K562 (cell line): Measurements from ENCODE around the gene FBLN7. TPM values are rescaled to one million over a fixed set of nuclear protein-coding genes. Genes with fewer than 3 reads are reported as not detected.

ENCODE experiments used
- ATAC-seq: fragments of 200-7000 bp; cut with Tn5 transposase; 3 replicates; pipeline ENCODE4 v1.9.1; 2020; ENCODE audit warnings: moderate library complexity
- BruUV-seq: library from RNA; stranded (reverse); fragments of 400-500 nt; replicated peaks from 2 replicates; lab custom pipeline; 2021; lab: Mats Ljungman, UMichigan
- CTCF ChIA-PET: fragments of 300-600 bp; formaldehyde crosslinking; extraction: SDS; loops from one replicate; lab custom pipeline; 2021; ENCODE audit warnings: low intra/inter-chr PET ratio; lab: Yijun Ruan, JAX
- POLR2A ChIA-PET: fragments of 300-600, 350-650 bp; sonication (Branson Sonifier 250); formaldehyde crosslinking; extraction: SDS; loops from one replicate; lab custom pipeline; 2021; ENCODE audit warnings: antibody characterized with exemption, inconsistent platforms; lab: Yijun Ruan, JAX
- DNase-seq, 4 experiments: peaks; one replicate each; pipeline versions ENCODE4 v3.0.0 to v3.0.0-alpha.2; 2011 to 2018; ENCODE audit warnings: low spot score in 3 of 4, mixed read lengths in 3 of 4; ENCODE audit errors: extremely low read depth in 1 of 4
- FAIRE-seq: peaks from 2 replicates; lab custom pipeline; 2011; peaks lifted over from hg19 to GRCh38; lab: Jason Lieb, UNC
- H2AFZ ChIP-seq: 2 replicates; pipeline ENCODE4 v1.6.0; 2011; ENCODE audit warnings: low read depth, low read length, control low read depth, inconsistent platforms
- H3K27ac ChIP-seq: fragments of 200-600 bp; 3 replicates; pipeline ENCODE4 v1.8.0; 2011; ENCODE audit warnings: low read depth, mild to moderate bottlenecking, control low read depth, inconsistent platforms, low read length, moderate library complexity, mixed read lengths; ENCODE audit errors: extremely low read depth
- H3K27me3 ChIP-seq, 2 experiments: fragments of 300-600 bp in 1 of 2; 2 replicates in 1 of 2; 3 replicates in 1 of 2; pipeline versions ENCODE4 v1.6.0 to v1.8.0; 2011; ENCODE audit warnings: inconsistent platforms in 2 of 2, low read length in 2 of 2, mild to moderate bottlenecking in 1 of 2, mixed read lengths in 1 of 2, moderate library complexity in 1 of 2; ENCODE audit not compliant: control insufficient read depth in 2 of 2, insufficient read depth in 2 of 2
- H3K36me3 ChIP-seq: fragments of 300-600 bp; 3 replicates; pipeline ENCODE4 v1.8.0; 2011; ENCODE audit warnings: mild to moderate bottlenecking, low read length, inconsistent platforms; ENCODE audit not compliant: control insufficient read depth, insufficient read depth
- H3K4me1 ChIP-seq, 2 experiments: fragments of 200-600 bp in 1 of 2; replicated peaks in 1 of 2; 2 replicates in 1 of 2; 3 replicates in 1 of 2; pipeline versions ENCODE4 v1.5.1 to v1.8.0; 2011; ENCODE audit warnings: inconsistent platforms in 2 of 2, low read length in 2 of 2, mild to moderate bottlenecking in 1 of 2, mixed read lengths in 1 of 2, moderate library complexity in 1 of 2; ENCODE audit not compliant: control insufficient read depth in 2 of 2, insufficient read depth in 2 of 2
- H3K4me2 ChIP-seq: 2 replicates; pipeline ENCODE4 v1.6.1; 2011; ENCODE audit warnings: low read length, control low read depth, inconsistent platforms, mixed read lengths; ENCODE audit not compliant: insufficient read depth
- H3K4me3 ChIP-seq: fragments of 200-600 bp; sonication (generic), shearing (Covaris generic); 2 replicates; pipeline ENCODE4 v1.5.1; 2016; ENCODE audit warnings: control low read depth, inconsistent platforms
- H3K79me2 ChIP-seq: fragments of 200-600 bp; 3 replicates; pipeline ENCODE4 v1.8.0; 2011; ENCODE audit warnings: low read length, inconsistent platforms; ENCODE audit not compliant: control insufficient read depth, insufficient read depth
- H3K9ac ChIP-seq, 2 experiments: 2 replicates each; pipeline versions ENCODE4 v1.6.0 to v1.6.1; 2011; ENCODE audit warnings: low read depth in 2 of 2, low read length in 2 of 2, control low read depth in 1 of 2, inconsistent platforms in 1 of 2, mild to moderate bottlenecking in 1 of 2, mixed read lengths in 1 of 2; ENCODE audit not compliant: insufficient read depth in 1 of 2
- H3K9me1 ChIP-seq: one replicate; pipeline ENCODE4 v1.6.0; 2011; ENCODE audit warnings: inconsistent platforms, mild to moderate bottlenecking, low read length, moderate library complexity; ENCODE audit not compliant: control insufficient read depth, insufficient read depth
- H3K9me3 ChIP-seq: replicated peaks from 2 replicates; pipeline ENCODE4 v1.5.1; 2011; ENCODE audit warnings: low read depth, low read length, inconsistent platforms; ENCODE audit not compliant: control insufficient read depth, insufficient read depth
- H4K20me1 ChIP-seq: replicated peaks from 2 replicates; pipeline ENCODE4 v1.6.1; 2011; ENCODE audit warnings: low read length, inconsistent platforms, mixed read lengths; ENCODE audit not compliant: control insufficient read depth, insufficient read depth
- HDAC2 ChIP-seq: fragments of 450-650 bp; IDR thresholded peaks from 2 replicates; pipeline ENCODE4 v1.6.1; 2016; ENCODE audit warnings: mild to moderate bottlenecking
- WGBS: fragments of 100-300 bp; shearing (Covaris generic); methylation state at CpG from one replicate; pipeline ENCODE4 v1.1.6; 2016; ENCODE audit warnings: low coverage, mixed read lengths; ENCODE audit not compliant: insufficient coverage; ENCODE audit errors: missing lambda C conversion rate; 5-methylcytosine and 5-hydroxymethylcytosine counted together
- in situ Hi-C: fragments of 300-500 bp; cut with MboI; formaldehyde crosslinking; loops from 4 replicates; pipeline ENCODE4 v1.15.0; 2018; ENCODE audit warnings: inconsistent platforms, mixed read lengths
- intact Hi-C: fragments of 100-400 bp; cut with micrococcal nuclease; formaldehyde crosslinking; loops from 2 replicates; pipeline ENCODE4 v1.14.2; 2022
- polyA plus RNA-seq, 8 experiments: library from polyadenylated mRNA; depleted of rRNA in 4 of 8; stranded (reverse) in 5 of 8; unstranded in 3 of 8; fragments of >200 nt; fragmentation: Nextera tagmentation in 2 of 8; fragmentation: Illumina TruSeq in 1 of 8; extraction: Ambion mirVana in 2 of 8; extraction: Trizol in 1 of 8; gene quantifications; 2 replicates each; pipeline versions ENCODE4 v1.2.1 to v1.2.3, GENCODE V29; 2011 to 2014; ENCODE audit warnings: inconsistent platforms in 1 of 8, missing spikeins in 1 of 8
- total RNA-seq, 7 experiments: library from RNA; depleted of rRNA in 6 of 7; stranded (reverse); fragments of >200 nt in 6 of 7; fragmentation: Illumina TruSeq in 2 of 7; extraction: Trizol in 2 of 7; gene quantifications; 2 replicates each; pipeline versions ENCODE4 v1.2.1 to v1.2.3, GENCODE V29; 2011 to 2021; ENCODE audit warnings: low replicate concordance in 1 of 7
- TF ChIP-seq, protein P1 (sequence below): fragments of 450-650 bp; IDR thresholded peaks from 2 replicates; pipeline ENCODE4 v1.6.1; 2016; ENCODE audit warnings: borderline replicate concordance

FBLN7 gene
- total and polyA plus RNA-seq, 9 of the 15 experiments (the other 6 are each of a cell fraction or from before 2014, with no cell fraction given), result 0.13 TPM; not detected in 8

DNA sequence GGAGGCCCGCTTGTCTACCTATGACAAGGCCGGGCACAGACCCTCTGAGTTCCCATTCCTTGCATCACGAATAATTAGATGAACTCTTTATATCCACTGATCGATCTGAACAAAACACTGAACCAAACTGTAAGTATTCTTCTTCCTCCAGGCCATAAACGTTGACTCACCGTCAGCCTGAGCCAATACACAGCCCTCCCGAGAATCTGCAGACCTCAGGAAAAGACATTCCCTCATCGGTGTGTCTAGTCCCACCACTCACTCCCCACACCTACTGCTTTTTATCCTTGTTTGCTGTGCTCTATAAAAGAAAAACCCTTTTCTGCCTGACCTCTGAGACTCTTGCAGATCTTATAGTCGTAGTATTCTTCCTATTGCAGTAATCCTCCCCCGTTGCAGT lies 42.1 kb upstream of the FBLN7 start:
- no peak for DNase-seq
- in situ Hi-C loops (no loop called here), intact Hi-C loops (no loop called here)
- no peak for FAIRE-seq
- peaks cover 33% of the 10 kb centered on the region for H3K36me3 ChIP-seq
- 88% methylated on average over 9 of the region's 10 CpGs for WGBS
- H4K20me1 ChIP-seq, result no peaks in the 10 kb centered on the region
- H3K27me3 ChIP-seq, result no peaks in the 10 kb centered on the region
- ATAC-seq, result no peak
- TF ChIP-seq, protein P1, sequence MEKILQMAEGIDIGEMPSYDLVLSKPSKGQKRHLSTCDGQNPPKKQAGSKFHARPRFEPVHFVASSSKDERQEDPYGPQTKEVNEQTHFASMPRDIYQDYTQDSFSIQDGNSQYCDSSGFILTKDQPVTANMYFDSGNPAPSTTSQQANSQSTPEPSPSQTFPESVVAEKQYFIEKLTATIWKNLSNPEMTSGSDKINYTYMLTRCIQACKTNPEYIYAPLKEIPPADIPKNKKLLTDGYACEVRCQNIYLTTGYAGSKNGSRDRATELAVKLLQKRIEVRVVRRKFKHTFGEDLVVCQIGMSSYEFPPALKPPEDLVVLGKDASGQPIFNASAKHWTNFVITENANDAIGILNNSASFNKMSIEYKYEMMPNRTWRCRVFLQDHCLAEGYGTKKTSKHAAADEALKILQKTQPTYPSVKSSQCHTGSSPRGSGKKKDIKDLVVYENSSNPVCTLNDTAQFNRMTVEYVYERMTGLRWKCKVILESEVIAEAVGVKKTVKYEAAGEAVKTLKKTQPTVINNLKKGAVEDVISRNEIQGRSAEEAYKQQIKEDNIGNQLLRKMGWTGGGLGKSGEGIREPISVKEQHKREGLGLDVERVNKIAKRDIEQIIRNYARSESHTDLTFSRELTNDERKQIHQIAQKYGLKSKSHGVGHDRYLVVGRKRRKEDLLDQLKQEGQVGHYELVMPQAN, result no peak
- no peak for TF ChIP-seq HDAC2
- no peaks in the 10 kb centered on the region for H3K4me1 ChIP-seq
- no peak overlapping the region for H3K4me2 ChIP-seq
- H2AFZ ChIP-seq, result no peak overlapping the region
- ChIA-PET CTCF (no interaction called here), POLR2A (interaction anchor here (0.6 to 0.8 kb wide), 2 partner anchors 9 to 12 kb away, joined by 3 to 4 read pairs; no protein-coding TSS in a partner anchor)
- H3K79me2 ChIP-seq, result no peaks in the 10 kb centered on the region
- H3K4me3 ChIP-seq, result no peak overlapping the region
- no peak overlapping the region for H3K9ac ChIP-seq
- H3K27ac ChIP-seq, result no peak overlapping the region
- BruUV-seq, result no TSS peak
- H3K9me3 ChIP-seq, result no peaks in the 10 kb centered on the region
- no peaks in the 10 kb centered on the region for H3K9me1 ChIP-seq
